HG02870 (cell line): Measurements from ENCODE around the gene ZBTB20.

ENCODE experiments used
- ATAC-seq: cut with Tn5 transposase; IDR thresholded peaks from one replicate; pipeline ENCODE4 v1.9.1; 2021; ENCODE audit warnings: mild to moderate bottlenecking, moderate library complexity; ENCODE audit not compliant: unreplicated experiment

ZBTB20 gene

GRCh38 chr3:114456742-114457141 lies 690.3 kb downstream of the ZBTB20 start:
- ATAC-seq, result peak; percentile 75

- ATAC-seq, result no peak
Observed at GRCh38 chr3:114455432-114455831, 691.7 kb downstream of the ZBTB20 start.

GRCh38 chr3:114454551-114455251 lies 692.4 kb downstream of the ZBTB20 start:
- ATAC-seq, result no peak

- ATAC-seq, result no peak
Observed at GRCh38 chr3:114453361-114453780, 693.7 kb downstream of the ZBTB20 start.

GRCh38 chr3:114452937-114453336 lies 694.2 kb downstream of the ZBTB20 start:
- ATAC-seq, result no peak

GRCh38 chr3:114452256-114452655 lies 694.8 kb downstream of the ZBTB20 start:
- no peak for ATAC-seq

- no peak for ATAC-seq
Observed at GRCh38 chr3:114451561-114452018, 695.5 kb downstream of the ZBTB20 start.

GRCh38 chr3:114451051-114451451 lies 696.0 kb downstream of the ZBTB20 start:
- no peak for ATAC-seq

- peak; percentile 35 for ATAC-seq
Observed at GRCh38 chr3:114450008-114450596, 697.0 kb downstream of the ZBTB20 start.

- peak; percentile 51 for ATAC-seq
Observed at GRCh38 chr3:114449271-114450007, 697.6 kb downstream of the ZBTB20 start.

- ATAC-seq, result no peak
Observed at GRCh38 chr3:114447950-114448479, 699.1 kb downstream of the ZBTB20 start.

- no peak for ATAC-seq
Observed at GRCh38 chr3:114447545-114447944, 699.5 kb downstream of the ZBTB20 start.

- ATAC-seq, result no peak
Observed at GRCh38 chr3:114446600-114446999, 700.5 kb downstream of the ZBTB20 start.

GRCh38 chr3:114445233-114445632 lies 701.9 kb downstream of the ZBTB20 start:
- ATAC-seq, result no peak

GRCh38 chr3:114444216-114444615 lies 702.9 kb downstream of the ZBTB20 start:
- ATAC-seq, result no peak

GRCh38 chr3:114442246-114442645 lies 704.8 kb downstream of the ZBTB20 start:
- ATAC-seq, result no peak

GRCh38 chr3:114441386-114441785 lies 705.7 kb downstream of the ZBTB20 start:
- no peak for ATAC-seq

- ATAC-seq, result no peak
Observed at GRCh38 chr3:114440700-114441099, 706.4 kb downstream of the ZBTB20 start.

- ATAC-seq, result no peak
Observed at GRCh38 chr3:114439284-114439683, 707.8 kb downstream of the ZBTB20 start.

- peak; percentile 41 for ATAC-seq
Observed at GRCh38 chr3:114437897-114438296, 709.2 kb downstream of the ZBTB20 start.

GRCh38 chr3:114436182-114436581 lies 710.9 kb downstream of the ZBTB20 start:
- ATAC-seq, result peak; percentile 46
